ENCODE data around the gene FCN3.
A peak's percentile ranks its signal among the peaks of the same experiment; 100 is the strongest.

Gene FCN3

GRCh38 chr1:27356619-27357280, 17.9 kb downstream of the FCN3 start:
- DNase-seq, result no peak

DNA sequence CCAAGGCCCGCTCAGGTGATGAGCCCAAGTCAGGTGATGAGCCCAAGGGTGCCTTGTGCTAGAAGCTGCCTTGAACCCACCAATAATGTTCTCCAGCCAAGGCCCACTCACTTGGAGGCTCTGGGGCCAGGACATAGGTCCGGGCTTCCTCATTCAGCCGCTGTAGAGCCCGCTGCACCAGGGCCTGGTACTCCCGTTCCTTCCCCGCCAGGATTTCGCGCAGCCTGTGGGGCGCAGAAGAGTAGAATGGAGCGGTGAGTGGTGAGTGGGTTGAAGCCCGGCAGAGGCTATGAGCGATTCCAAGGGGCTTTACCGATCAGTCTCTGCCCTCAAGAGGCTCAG, 18.4 kb downstream of the FCN3 start:
- DNase-seq, result no peak

- no peak for DNase-seq
Observed at GRCh38 chr1:27355683-27356082, 18.9 kb downstream of the FCN3 start.

DNA sequence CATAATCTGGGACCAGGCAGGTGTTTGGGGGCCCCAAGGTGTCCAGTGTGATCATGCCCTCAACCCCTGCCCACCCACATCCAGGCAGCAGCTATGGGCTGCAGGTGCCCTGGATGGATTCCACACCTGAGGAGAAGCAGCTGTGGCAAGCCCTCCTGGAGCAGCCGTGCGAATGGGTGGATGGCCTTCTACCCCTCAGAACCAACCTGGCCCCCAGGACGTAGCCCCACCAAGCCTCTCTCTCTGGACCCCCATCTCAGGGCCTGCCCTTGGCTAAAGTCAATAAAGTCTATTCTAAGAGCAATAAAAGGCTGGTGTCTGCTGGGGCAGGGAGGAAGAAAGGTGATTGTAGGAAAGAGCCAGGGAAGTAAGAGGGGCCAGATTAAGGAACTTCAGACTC, 21.0 kb downstream of the FCN3 start:
- DNase-seq, result no peak

DNA sequence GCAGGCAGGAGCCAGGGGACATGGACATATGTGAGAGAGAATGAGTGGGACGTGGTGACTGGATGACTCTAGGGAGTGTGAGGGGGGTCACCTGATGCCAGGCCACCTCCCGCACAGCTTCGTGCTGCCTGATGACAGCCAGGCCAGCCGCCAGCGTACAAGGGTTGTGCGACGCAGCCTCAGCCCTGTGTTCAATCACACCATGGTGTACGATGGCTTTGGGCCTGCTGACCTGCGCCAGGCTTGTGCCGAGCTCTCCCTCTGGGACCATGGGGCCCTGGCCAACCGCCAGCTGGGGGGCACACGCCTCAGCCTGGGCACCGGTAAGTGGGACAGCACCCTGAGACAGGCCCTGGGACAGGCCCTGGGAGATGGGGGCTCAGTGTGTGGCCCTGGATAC, 21.5 kb downstream of the FCN3 start:
- DNase-seq, result no peak

DNA sequence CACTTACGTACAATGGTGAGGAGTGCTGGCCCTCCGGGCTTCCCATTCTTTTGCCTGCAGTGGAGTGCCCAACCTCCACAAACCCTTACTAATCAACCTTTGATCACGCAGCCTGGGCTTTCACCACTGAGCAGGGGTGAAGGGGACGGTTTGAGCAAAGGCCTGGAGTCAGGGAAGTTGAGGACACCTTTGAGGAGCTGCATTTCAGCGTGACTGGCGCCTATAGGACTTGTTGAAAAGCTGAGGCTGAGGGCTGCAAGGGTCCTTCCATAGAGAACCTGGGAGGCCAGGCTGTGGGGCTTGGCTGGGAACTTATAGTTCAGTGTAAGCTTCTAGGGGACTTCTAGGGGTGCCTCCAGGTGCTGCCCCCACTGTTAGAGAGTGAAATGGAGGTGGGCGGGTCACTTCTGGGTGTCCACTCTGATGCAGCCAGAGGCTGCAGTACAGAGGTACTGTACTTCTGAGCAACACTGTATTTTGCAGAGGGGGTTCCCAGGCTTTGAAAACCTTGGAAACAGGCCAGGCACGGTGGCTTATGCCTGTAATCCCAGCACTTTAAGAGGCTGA, 23.0 kb downstream of the FCN3 start:
- no peak for DNase-seq

- peak; percentile 21 for DNase-seq
Observed at GRCh38 chr1:27350663-27351540, 23.7 kb downstream of the FCN3 start.

DNA sequence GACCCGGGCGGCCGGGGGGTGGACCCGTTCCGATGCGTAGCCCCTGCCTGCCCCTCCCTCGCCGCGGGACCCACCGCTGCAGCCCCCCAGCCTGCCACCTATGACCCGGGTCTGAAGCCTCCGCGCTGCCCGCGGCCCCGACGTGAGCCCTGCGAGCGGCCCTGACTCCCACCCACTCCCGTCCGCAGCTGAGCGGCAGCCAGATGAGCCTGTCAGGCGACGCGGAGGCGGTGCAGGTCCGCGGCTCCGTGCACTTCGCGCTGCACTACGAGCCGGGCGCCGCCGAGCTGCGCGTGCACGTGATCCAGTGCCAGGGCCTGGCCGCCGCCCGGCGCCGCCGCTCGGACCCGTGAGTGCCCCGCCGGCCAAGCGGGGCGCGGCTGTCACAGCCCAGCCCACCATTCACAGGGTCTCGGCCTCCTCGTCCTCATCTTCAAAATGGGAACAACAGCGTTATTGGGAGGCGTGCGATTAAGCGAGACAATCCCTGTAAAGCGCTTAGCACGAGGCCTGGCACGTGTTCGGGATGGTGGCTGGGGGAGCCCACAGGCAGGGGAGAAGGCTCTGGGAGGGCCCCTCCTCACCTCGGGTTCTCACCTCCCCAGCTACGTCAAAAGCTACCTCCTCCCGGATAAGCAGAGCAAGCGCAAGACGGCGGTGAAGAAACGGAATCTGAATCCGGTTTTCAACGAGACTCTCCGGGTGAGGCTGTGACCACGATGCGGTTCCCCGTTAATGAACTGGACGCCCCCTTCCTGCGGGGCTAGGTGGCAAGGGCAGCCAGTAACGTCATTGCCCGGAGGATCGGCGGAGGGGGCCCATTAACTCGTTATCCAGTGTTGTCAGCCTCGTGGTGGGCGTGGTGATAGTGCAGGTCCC, 24.6 kb downstream of the FCN3 start:
- peak; percentile 34 for DNase-seq

GRCh38 chr1:27348861-27349783, 25.5 kb downstream of the FCN3 start:
- DNase-seq, result no peak

DNA sequence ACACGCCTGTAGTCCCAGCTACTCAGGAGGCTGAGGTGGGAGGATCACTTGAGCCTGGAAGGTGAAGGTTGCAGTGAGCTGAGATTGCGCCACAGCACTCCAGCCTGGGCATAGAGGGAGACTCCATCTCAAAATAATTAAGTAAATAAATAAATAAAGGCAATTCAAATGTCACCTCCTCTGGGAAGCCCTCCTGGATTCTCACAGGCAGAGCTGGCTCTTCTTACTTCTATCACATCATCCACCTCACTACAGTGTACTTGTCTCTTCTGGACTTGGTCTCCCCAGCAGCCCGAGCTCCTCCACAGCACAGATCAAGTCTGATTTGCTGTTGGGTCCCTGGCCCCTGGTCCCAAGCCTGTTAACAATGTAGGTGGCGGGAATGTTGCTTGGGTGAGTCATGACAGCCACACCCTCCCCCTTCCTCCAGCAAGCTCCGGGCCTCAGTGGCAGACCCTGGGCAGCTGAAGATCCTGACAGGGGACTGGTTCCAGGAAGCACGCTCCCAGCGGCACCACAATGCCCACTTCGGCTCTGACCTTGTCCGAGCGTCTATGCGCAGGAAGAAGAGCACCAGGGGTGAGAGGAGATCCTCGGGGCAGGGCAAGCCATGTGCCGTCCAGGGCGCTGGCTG, 27.5 kb downstream of the FCN3 start:
- no peak for DNase-seq

DNA sequence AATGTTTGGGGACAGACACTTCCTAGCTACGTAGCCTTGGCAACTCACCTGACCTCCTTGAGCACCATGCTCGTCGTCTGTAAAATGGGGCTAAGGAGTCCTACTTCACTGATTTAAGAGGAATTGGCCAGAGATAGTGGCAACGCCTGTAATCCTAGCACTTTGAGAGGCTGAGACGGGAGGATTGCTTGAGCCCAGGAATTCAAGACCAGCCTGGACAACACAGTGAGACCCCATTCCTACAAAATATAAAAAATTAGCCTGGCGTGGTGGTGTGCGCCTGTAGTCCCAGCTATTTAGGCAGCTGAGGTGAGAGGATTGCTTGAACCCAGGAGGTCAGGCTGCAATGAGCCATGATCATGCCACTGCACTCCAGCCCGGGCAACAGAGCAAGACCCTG, 28.3 kb downstream of the FCN3 start:
- DNase-seq, result no peak

DNA sequence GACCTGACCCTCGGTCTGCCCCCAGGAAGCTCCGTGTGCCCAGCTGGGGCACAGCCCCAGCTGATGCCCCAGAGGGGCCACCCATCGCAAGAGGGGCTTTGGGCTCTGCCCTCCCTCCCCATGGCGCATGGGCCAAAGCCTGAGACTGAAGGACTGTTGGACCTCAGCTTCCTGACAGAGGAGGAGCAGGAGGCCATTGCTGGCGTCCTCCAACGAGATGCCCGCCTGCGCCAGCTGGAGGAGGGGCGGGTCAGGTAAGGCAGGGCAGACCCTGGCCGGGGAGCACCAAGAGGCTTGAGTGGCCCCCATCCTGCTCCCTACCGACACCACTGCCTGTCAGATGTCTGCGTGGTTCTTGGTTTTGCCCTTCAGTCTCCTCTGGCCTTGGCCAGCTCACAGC, 29.4 kb downstream of the FCN3 start:
- DNase-seq, result no peak

DNA sequence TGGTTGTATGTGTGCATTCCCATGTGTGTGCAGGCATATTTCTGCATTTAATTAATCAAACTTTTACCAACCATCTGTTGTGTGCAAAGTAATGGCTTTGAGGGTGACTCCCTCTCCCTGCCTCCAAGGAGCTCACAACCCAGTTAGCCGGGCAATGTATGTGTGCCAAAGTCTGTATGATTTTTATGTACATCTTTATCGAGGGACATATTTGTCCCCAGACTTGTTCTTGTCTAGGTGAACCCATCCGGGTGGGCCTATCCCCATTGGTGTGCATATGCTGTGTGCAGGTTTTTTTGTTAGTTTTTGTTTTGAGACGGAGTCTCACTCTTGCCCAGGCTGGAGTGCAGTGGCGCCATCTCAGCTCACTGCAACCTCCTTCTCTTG, 31.0 kb downstream of the FCN3 start:
- peak; percentile 10 for DNase-seq

DNA sequence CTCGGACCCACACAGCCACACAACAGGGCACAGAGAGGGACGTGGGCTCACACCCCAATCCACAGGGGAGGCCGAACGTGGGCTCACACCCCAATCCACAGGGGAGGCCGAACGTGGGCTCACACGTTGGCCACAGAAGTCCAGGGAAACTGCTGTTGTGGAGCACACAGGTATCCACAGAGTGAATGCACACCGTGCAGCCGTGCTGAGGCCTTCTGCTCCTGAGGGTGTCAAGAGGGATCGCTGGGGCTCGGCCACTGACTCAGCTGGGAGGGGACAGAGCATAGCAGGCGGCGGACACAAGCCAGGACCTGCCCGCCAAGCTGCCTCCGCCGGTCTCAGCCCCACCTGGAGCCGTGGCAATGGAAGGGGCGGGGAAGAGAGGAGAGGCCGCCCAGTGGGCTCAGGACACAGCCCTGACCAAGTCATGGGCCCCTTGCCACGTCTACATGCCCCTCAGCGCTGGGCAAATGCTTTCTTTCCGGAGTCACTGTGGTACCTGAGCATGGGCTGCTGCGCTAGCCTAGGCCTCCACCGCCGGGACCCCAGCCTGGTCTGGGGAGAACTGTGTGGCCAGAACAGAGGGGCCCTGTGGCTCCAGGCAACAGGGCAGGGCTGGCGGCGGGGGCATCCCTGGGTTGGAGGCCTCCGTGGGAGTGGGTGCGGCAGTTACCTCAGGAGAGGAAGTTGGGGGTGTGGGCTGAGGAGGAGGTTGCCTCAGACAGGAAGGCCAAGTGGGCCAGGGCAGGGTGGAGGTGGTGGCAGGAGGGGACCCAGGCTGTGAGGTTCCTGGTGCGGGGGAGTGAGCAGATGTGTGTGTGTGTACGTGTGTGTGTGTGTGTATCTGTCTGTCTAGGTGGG, 31.6 kb downstream of the FCN3 start:
- DNase-seq, result no peak

DNA sequence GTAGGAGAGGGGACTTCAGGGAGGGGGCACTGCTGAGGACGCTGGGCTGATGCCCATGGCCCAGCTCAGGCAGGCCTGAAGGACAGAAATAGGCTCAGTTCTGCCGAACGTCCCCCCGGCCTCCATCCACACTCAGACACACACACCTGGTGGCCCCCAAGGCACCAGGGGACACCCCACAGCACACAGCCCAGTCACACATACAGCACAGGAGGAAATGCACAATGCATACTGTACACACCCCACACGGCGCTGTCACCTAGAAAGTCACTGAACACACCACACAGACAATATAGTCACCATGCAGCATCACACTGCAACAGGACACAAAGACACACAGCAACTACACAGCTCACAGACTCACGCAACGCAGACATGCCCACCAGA, 32.2 kb downstream of the FCN3 start:
- no peak for DNase-seq

GRCh38 chr1:27341525-27342252, 32.9 kb downstream of the FCN3 start, which contains the start of gene SYTL1:
Gene SYTL1 (plus strand): TSS chr1:27342022. CDS start chr1:27345335, 3,313 bp downstream.
- DNase-seq, result peak; percentile 75

DNA sequence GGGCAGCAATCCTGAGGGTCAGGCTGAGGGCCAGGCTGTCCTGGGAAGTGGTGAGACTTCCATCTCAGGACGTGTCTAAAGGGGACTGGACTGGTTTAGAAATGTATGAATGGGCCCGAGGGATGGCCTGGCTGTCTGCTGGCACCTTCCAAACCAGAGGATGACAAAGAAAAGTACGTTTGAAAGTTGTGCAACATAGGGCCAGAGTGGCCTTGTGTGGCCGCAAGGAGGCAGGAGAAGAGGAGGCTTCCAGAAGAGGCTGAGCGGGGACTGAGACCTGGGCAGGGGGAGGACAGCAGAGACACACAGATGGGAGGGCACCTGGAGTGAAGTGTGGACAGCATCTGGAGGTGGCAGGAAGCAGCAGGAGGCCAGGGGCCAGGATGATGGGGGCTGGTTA, 35.4 kb downstream of the FCN3 start:
- DNase-seq, result no peak

GRCh38 chr1:27338751-27339150, 35.9 kb downstream of the FCN3 start:
- DNase-seq, result no peak

DNA sequence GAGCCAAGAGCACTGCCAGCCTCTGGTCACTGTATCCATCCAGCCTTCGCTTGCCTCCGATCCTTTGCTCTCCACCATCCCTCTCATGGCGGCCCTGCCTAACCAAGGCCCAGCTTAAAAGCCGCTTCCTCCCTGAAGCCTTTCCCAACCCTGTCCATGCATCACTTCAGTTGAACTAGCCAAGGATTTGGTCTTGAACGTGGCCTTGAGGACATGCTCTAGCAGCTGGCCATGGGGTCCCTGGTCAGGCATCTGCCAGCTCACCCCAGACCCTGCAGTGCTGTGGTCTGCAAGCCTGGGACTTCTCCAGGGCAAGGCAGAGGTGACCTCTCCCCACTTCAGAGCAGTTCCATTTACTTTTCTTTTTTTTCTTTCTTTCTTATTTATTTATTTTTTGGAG, 37.9 kb downstream of the FCN3 start:
- DNase-seq, result no peak

Measured in fibroblast of upper back skin (primary cell).